OCI-M1 (cell line): ENCODE results near the gene GRIN2A.
A peak's percentile ranks its signal among the peaks of the same experiment; 100 is the strongest.

Experiments
- DNase-seq: peaks from one replicate; lab custom pipeline; 2025; lab: John Stamatoyannopoulos, UW

GRIN2A gene

GRCh38 chr16:9859701-9860327 lies 322.4 kb downstream of the GRIN2A start:
- DNase-seq = no peak

- DNase-seq = no peak
Measured at GRCh38 chr16:9854675-9855074, 327.6 kb downstream of the GRIN2A start.

- no peak for DNase-seq
Measured at GRCh38 chr16:9852003-9852402, 330.2 kb downstream of the GRIN2A start.

DNA sequence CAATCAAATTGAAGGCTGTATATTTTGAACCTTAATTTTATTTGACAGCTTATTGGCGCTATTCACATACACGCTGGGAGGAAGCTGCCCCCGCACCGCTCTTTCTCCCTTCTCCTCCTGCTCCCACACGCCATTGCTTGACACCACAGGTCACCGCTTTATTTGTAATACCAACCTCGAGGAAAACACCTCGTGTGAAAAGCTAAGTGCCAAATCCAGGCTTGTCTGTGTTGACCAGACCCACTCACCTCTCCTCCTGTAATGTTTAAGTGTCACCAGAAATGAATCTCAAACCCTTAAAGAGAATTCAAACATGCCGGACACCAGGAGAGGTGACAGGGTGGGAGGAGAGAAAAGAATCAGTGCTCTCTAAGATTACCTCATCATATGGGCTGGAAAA lies 331.4 kb downstream of the GRIN2A start:
- DNase-seq = no peak

DNA sequence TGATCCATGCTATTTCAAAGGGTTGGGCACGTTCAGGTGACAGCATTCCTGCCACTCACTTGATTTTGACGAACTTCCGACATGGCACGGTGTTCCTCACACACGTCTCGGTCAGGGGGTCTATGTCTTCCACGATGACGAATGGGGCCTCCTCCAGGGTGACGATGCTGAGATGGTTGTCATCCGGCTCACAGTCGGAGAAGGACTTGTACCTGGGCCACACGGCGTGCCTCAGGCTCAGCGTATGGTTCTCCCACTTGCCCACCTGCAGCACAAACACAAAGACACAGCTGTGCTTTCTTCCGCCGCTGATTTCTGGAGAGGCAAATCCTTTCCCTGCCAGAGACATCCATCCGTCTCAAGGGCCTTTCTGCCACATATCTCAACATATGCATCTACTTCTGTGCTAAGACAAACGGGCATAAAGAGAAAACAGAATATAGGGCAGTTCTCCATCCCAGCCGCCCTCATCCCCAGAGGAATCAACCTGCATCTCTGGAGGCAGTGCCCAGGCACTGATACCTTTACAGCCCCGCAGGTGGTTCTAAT lies 332.5 kb downstream of the GRIN2A start:
- DNase-seq = no peak

DNA sequence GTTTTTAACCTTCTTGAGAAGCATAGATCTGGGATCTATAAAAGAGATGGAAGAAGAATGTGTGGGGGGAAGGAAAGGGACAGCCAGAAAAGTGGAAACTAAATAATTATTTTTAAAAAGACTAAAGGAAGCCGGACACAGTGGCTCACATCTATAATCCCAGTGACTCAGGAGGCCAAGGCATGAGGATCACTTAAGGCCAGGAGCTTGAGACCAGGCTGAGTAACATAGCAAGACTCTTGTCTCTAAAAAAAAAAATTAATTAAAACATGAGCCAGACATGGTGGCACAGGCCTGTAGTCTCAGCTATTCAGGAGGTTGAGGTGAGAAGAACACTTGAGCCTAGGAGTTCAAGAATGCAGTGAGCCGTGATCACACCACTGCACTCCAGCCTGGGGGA lies 335.1 kb downstream of the GRIN2A start:
- DNase-seq = no peak

DNA sequence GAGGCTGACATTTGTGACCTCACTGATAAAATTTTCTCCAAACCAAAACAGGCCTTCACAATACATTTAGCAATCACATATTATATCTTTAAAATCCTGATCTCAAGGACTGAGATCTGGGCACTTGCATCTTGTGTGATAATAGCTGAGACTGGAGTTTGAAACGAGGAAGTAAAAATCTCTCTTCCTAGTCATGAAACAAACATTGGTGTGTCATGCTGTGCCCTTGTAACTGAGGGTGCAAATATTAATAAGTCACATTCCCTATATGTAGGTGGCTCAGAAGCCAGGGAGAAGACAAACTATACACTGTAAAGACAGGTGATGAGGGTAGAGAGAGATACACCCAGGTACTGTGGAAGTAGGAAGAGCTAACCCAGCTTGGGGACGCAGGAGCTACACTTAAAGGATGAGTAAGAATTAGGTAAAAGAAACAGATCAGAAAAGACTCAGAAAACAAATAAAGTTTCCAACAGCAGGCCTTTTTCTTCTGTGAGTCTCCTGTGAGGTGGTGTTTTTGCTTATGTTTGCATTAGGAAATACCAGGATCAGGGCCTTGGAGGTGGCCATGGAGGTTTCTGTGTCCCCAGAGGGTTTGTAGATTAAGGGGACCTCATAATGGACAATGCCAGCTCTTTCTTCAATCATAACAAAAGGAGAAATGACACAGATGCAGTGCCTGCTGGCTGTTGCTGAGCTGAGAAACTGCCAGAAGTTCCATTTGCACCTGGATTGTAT lies 335.7 kb downstream of the GRIN2A start:
- no peak for DNase-seq

DNA sequence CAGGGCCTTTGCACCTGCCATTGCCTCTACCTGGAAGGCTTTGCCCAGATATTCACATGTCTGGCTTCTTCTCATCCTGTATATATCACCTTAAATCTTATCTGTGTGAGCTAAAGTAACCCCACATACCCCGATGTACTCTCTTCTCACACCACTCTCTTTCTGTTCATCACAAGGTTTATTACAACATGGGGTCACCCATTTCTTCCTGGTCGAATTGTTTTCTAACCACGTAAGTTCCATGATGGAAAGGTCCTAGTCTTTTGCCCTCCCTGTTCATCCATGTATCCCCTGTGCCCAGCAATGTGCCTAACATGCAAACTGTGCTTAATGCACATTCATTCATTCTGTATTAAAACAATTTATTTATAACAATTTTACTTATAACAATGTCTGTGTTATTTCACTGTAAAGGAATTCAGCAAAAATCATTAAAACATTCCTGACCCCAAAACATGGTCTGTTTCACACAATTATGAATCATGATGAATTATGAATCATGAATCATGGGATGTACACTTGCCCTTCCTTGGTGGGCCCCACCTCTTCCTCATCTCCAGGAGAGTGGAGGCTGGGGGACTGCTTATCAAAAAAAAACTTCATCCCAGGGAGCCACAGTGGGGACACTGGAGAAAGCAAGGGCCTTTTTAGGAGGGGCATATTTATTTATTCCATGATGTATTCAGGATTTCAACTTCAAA lies 336.4 kb downstream of the GRIN2A start:
- no peak for DNase-seq

- DNase-seq = no peak
Measured at GRCh38 chr16:9844361-9844760, 337.9 kb downstream of the GRIN2A start.

GRCh38 chr16:9843424-9844018 lies 338.7 kb downstream of the GRIN2A start:
- DNase-seq = no peak

- DNase-seq = no peak
Measured at GRCh38 chr16:9840761-9841665, 341.2 kb downstream of the GRIN2A start.

DNA sequence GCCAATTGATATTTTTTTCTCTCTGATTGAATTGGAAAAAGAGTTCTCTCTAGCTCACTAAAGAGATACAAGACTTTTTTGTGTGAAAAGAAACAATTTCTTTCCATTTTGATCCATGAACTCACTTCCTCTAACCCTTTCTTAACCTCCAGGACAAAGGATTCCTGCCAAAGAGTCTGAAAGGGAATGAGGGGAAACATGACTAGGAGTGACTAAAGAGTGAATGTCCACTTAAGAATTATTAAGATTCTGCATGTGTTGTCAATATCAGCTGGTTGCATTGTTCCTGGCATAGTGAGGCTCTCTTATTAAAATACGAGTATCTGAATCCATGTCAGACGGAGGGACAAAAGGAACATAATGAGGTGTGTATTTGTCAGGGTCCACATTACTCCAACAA lies 344.7 kb downstream of the GRIN2A start:
- no peak for DNase-seq

GRCh38 chr16:9836118-9836736 lies 346.0 kb downstream of the GRIN2A start:
- DNase-seq = peak; percentile 13

DNA sequence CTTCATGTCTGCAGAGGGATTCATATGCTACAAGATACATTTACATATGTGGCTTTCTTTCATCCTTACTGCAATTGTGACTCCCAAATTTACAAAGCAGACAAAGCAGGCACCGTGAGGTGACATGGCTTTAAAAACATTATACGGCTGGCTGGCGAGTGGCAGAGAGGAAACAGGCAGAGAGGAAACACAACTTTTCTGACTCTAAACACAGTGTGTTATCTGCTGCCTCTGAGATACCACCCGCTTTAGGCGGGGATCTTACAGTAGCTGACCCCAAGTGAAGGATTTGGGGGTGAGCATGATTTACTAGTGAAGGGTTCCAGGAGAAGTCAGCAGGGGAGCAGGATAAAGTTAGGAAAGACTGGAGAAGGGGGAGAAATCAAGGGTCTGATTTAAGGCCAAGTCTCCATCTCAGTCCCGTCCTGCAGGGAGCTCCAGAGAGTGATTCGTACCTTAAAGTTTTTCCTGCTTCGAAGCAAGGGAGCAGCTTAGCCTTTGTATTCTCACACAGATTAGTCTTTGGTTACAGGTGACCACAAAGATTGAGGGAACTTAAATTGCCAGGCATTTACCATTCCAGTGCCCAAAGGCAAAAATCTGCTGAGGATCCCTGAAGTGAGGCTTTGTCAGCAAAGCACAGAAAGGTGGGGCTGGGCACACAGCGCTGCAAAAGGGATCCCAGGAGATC lies 355.0 kb downstream of the GRIN2A start:
- no peak for DNase-seq

DNA sequence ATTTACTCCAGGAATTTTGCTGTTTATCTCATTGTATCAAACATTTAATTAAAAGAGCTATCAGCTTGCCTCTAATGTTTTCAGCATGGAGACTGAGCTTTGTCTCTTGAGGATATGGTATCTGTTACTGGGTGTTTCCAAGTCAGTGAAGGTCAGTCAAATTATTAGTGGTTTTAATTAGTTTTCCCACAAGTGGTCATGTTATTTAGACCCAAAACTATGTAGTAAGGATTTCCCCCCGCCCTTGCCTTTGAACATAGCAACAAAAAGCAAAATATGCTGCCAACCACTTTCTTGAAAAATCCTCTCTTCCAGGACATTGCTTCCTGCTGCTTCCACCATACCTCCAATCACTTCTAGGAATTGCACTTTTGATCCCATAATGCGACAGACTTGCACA lies 355.6 kb downstream of the GRIN2A start:
- no peak for DNase-seq

DNA sequence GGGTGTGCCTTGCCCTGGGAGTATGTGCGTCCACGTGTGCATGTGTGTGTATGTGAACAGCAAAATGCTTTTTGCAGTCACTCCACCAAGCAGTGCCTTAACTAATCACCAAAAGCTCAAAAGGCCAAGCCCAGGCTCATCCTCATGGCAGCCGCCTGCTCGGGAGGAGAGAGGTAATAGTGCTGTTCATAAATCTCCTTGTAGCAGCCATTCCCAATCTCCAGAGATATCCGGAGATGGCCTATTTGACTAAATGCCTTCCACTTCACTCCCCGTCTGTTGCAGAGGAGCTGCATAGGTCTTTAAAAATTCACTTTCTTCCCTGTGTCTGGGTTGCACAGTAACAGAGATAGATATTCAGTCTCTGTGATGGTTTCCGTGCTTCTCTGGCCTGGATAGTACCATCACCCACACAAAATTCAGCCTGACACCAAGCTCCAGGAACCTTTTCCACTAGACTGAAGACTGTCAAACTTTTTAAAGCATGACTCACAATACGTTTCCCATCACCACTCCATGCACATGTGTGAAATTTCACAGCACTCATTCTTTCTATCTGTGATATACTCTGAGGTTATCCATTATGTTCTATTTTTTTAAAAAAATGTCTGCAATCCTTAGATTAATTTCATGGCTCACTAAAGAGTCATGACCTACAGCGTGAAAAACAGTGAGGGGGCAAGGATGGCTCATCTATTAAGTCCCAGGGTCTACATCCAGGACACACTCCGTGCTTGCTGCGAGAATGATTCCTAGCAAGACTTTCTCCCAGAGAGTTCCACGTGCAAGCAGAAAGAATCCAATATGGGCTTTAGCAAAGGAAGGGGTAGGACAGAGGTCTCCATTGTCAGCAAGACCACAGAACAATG lies 357.8 kb downstream of the GRIN2A start:
- no peak for DNase-seq

GRCh38 chr16:9823510-9823909 lies 358.7 kb downstream of the GRIN2A start:
- DNase-seq = peak; percentile 4

GRCh38 chr16:9821970-9822369 lies 360.3 kb downstream of the GRIN2A start:
- no peak for DNase-seq

- DNase-seq = no peak
Measured at GRCh38 chr16:9821331-9821730, 360.9 kb downstream of the GRIN2A start.
